ENCODE measurements around the gene GNG14.

DNA sequence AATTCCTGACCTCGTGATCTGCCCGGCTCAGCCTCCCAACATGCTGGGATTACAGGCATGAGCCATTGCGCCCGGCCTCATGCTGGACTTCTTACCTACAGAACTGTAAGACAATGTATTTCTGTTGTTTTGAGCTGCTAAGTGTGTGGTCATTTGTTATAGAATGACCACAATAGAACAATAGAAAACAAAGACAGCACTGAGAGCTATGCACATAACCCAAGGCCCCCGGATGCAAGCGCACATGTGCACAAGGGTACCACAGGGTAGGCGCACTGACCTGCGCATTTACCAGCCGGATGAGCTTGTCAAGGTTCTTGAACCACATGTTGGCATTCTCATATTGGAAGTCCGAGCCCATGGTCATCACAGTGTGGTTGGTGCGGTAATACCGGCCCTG lies 26.8 kb upstream of the GNG14 start:
- no peak for TF ChIP-seq POLR2A (IDR thresholded peaks at IDR 0.05)
- TF ChIP-seq, protein P1, sequence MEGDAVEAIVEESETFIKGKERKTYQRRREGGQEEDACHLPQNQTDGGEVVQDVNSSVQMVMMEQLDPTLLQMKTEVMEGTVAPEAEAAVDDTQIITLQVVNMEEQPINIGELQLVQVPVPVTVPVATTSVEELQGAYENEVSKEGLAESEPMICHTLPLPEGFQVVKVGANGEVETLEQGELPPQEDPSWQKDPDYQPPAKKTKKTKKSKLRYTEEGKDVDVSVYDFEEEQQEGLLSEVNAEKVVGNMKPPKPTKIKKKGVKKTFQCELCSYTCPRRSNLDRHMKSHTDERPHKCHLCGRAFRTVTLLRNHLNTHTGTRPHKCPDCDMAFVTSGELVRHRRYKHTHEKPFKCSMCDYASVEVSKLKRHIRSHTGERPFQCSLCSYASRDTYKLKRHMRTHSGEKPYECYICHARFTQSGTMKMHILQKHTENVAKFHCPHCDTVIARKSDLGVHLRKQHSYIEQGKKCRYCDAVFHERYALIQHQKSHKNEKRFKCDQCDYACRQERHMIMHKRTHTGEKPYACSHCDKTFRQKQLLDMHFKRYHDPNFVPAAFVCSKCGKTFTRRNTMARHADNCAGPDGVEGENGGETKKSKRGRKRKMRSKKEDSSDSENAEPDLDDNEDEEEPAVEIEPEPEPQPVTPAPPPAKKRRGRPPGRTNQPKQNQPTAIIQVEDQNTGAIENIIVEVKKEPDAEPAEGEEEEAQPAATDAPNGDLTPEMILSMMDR (IDR thresholded peaks at IDR 0.05), result no peak
